ENCODE results near the gene SP3. TPM values are rescaled to one million over a fixed set of nuclear protein-coding genes. Genes with fewer than 3 reads are reported as not detected.

Gene SP3
- total and polyA plus RNA-seq, 2 experiments from 2014 or later, result 24.1 to 110 TPM

- no peak for TF ChIP-seq ZNF462 (CRISPR knock-in tag; IDR thresholded peaks at IDR 0.05)
These were observed 35.9 kb upstream of the SP3 start (continued) for GRCh38 chr2:174001107-174001506.

- TF ChIP-seq EZH2phosphoT487 (IDR thresholded peaks at IDR 0.05; ENCODE audit: unreplicated experiment), result no peak
- no peak for TF ChIP-seq JUNB (IDR thresholded peaks at IDR 0.05; ENCODE audit: unreplicated experiment)
- no peak for TF ChIP-seq EZH2 (IDR thresholded peaks at IDR 0.05; ENCODE audit: low read depth, unreplicated experiment)
- TF ChIP-seq REST (IDR thresholded peaks at IDR 0.05; ENCODE audit: unreplicated experiment), result no peak
- no peak for TF ChIP-seq ZNF331 (CRISPR knock-in tag; IDR thresholded peaks at IDR 0.05; ENCODE audit: low read depth)
- no peak for TF ChIP-seq ETS1 (IDR thresholded peaks at IDR 0.05)
These were observed 34.6 kb upstream of the SP3 start for GRCh38 chr2:173999724-174000123.

More at GRCh38 chr2:173999724-174000123, 34.6 kb upstream of the SP3 start:
- no peaks in the 10 kb centered on the region for H3K79me2 ChIP-seq (replicated peaks; ENCODE audit: insufficient read depth)
- H3F3A ChIP-seq (replicated peaks; ENCODE audit: low read depth), result no peaks in the 10 kb centered on the region
- no peak overlapping the region for H3K27ac ChIP-seq (ENCODE audit: low read depth)
- H4K20me1 ChIP-seq (replicated peaks; ENCODE audit: insufficient read depth), result no peaks in the 10 kb centered on the region
- Mint-ChIP-seq H3K4me3 (no peak overlapping the region), H3K36me3 (ENCODE audit: low read depth) (no peaks in the 10 kb centered on the region), H3K27me3 (ENCODE audit: insufficient read depth, low read depth, poor library complexity) (no peaks in the 10 kb centered on the region), H3K27ac (no peak overlapping the region), H3K4me1 (no peaks in the 10 kb centered on the region; the same call in 1 of the 3 replicates), H3K9me3 (no peaks in the 10 kb centered on the region)
- H3K4me2 ChIP-seq, result no peak overlapping the region
- no peaks in the 10 kb centered on the region for H3K36me3 ChIP-seq (ENCODE audit: insufficient read depth)
- no peaks in the 10 kb centered on the region for H3K4me1 ChIP-seq (ENCODE audit: insufficient read depth)
- no peak for ATAC-seq
- DNase-seq (ENCODE audit: low spot score), result no peak
- H2AFZ ChIP-seq, result peak overlapping the region; percentile 56; the same call in 1 of the 2 replicates
- H3K4me3 ChIP-seq, result no peak overlapping the region
- H3K27me3 ChIP-seq (ENCODE audit: insufficient read depth), result no peaks in the 10 kb centered on the region
- no peaks in the 10 kb centered on the region for H3K9me2 ChIP-seq (ENCODE audit: insufficient read depth)

Measured in GM23338 (cell line).